T-helper 1 cell treated with Interleukin-12 subunit alpha and Interleukin-12 subunit beta and Interleukin-4 antibody, amounts not matched to agents 30 ng/mL and 1 ng/mL, for 36 hours (primary cell): ENCODE data around the gene ZNF341. TPM values are rescaled to one million over a fixed set of nuclear protein-coding genes. Genes with fewer than 3 reads are reported as not detected.

Experiments used
- intact Hi-C: fragments of 100-400 bp; cut with micrococcal nuclease; formaldehyde crosslinking; loops from one replicate; pipeline ENCODE4 v1.15.1; 2024
- total RNA-seq: library from RNA; stranded (reverse); gene quantifications from 2 replicates; pipeline ENCODE4 v1.2.3, GENCODE V29; 2022

The ZNF341 gene
- total RNA-seq, 1 donor from 2014 or later, result 7.0 TPM

GRCh38 chr20:33791959-33792597, 60.3 kb downstream of the ZNF341 start:
- intact Hi-C loops, result loop anchor here (1.0 to 5.0 kb wide), 3 partner anchors 123 to 337 kb away; no protein-coding TSS in a partner anchor

GRCh38 chr20:33792598-33792989, 60.8 kb downstream of the ZNF341 start:
- intact Hi-C loops, result loop anchor here (1.0 to 5.0 kb wide), 3 partner anchors 123 to 337 kb away; no protein-coding TSS in a partner anchor

GRCh38 chr20:33793011-33793931, 61.5 kb downstream of the ZNF341 start:
- intact Hi-C loops, result loop anchor here (5.0 kb wide), 1 partner anchor 274 kb away; no protein-coding TSS in a partner anchor

GRCh38 chr20:33796263-33796906, 64.6 kb downstream of the ZNF341 start:
- intact Hi-C loops, result no loop called here

GRCh38 chr20:33796907-33797544, 65.2 kb downstream of the ZNF341 start:
- intact Hi-C loops, result no loop called here

GRCh38 chr20:33798444-33798843, 66.6 kb downstream of the ZNF341 start:
- intact Hi-C loops, result no loop called here

- intact Hi-C loops, result no loop called here
Observed at GRCh38 chr20:33803921-33804337, 72.1 kb downstream of the ZNF341 start.

GRCh38 chr20:33808388-33808787, 76.6 kb downstream of the ZNF341 start:
- intact Hi-C loops, result no loop called here

- intact Hi-C loops, result loop anchor here (2.0 to 5.0 kb wide), 6 partner anchors 31 to 1603 kb away; partner anchors contain the start of genes DYNLRB1, MMP24OS and PIGU
Observed at GRCh38 chr20:33810259-33810658, 78.5 kb downstream of the ZNF341 start.

- intact Hi-C loops, result loop anchor here (1.0 to 5.0 kb wide), 20 partner anchors 32 to 1602 kb away; partner anchors contain the start of genes CDK5RAP1, DYNLRB1, E2F1 and EIF2S2
Observed at GRCh38 chr20:33810885-33811775, 79.3 kb downstream of the ZNF341 start, which contains the start of gene CHMP4B. TSS of gene CHMP4B (plus strand) at chr20:33811348. CDS start at chr20:33811469, 121 bp downstream.

GRCh38 chr20:33811776-33812151, 80.0 kb downstream of the ZNF341 start:
- intact Hi-C loops, result loop anchor here (1.0 to 5.0 kb wide), 21 partner anchors 33 to 1601 kb away; partner anchors contain the start of genes CDK5RAP1, DYNLRB1, E2F1 and EIF2S2

GRCh38 chr20:33812152-33812849, 80.5 kb downstream of the ZNF341 start:
- intact Hi-C loops, result loop anchor here (2.0 to 5.0 kb wide), 4 partner anchors 46 to 1465 kb away; partner anchors contain the start of genes DYNLRB1 and MMP24OS

GRCh38 chr20:33812908-33813462, 81.2 kb downstream of the ZNF341 start:
- intact Hi-C loops, result loop anchor here (2.0 to 5.0 kb wide), 4 partner anchors 46 to 1464 kb away; partner anchors contain the start of genes DYNLRB1 and MMP24OS

- intact Hi-C loops, result loop anchor here (5.0 kb wide), 3 partner anchors 253 to 1463 kb away; partner anchors contain the start of genes DYNLRB1 and MMP24OS
Observed at GRCh38 chr20:33814238-33814712, 82.5 kb downstream of the ZNF341 start.

GRCh38 chr20:33815671-33816070, 83.9 kb downstream of the ZNF341 start:
- intact Hi-C loops, result no loop called here

- intact Hi-C loops, result no loop called here
Observed at GRCh38 chr20:33816191-33816590, 84.4 kb downstream of the ZNF341 start.

GRCh38 chr20:33817411-33817810, 85.6 kb downstream of the ZNF341 start:
- intact Hi-C loops, result no loop called here

GRCh38 chr20:33819456-33819855, 87.7 kb downstream of the ZNF341 start:
- intact Hi-C loops, result no loop called here
